ENCODE results near the gene PAGE2B. TPM values are rescaled to one million over a fixed set of nuclear protein-coding genes. Genes with fewer than 3 reads are reported as not detected.

The PAGE2B gene
- not detected for total RNA-seq

GRCh38 chrX:55074851-55075467, at the start of gene PAGE2B:
TSS of gene PAGE2B (plus strand) at chrX:55075030. CDS start at chrX:55076042, 1,012 bp downstream.
- TF ChIP-seq, protein P1, sequence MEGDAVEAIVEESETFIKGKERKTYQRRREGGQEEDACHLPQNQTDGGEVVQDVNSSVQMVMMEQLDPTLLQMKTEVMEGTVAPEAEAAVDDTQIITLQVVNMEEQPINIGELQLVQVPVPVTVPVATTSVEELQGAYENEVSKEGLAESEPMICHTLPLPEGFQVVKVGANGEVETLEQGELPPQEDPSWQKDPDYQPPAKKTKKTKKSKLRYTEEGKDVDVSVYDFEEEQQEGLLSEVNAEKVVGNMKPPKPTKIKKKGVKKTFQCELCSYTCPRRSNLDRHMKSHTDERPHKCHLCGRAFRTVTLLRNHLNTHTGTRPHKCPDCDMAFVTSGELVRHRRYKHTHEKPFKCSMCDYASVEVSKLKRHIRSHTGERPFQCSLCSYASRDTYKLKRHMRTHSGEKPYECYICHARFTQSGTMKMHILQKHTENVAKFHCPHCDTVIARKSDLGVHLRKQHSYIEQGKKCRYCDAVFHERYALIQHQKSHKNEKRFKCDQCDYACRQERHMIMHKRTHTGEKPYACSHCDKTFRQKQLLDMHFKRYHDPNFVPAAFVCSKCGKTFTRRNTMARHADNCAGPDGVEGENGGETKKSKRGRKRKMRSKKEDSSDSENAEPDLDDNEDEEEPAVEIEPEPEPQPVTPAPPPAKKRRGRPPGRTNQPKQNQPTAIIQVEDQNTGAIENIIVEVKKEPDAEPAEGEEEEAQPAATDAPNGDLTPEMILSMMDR (IDR thresholded peaks at IDR 0.05; ENCODE audit: low read depth) = no peak

DNA sequence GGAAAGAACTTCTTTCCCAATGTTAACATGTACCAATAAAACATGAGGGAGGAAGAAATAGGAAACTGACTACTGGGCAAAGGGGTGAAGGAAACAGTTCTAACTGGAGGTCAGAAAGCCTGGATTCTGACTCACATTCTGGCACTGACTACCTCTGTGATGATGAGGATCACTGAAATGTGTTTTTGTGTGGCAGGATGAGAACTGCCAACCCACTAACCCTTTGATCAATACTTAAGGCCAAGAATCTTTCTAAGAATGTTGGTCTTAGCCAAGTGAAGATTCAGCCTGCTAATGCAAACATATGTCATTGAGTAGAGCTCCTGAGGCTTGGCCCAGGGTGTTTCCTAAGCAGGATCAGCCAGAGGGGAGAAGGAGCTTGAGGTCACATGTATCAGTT, 48.7 kb upstream of the PAGE2B start:
- TF ChIP-seq, protein P1 (IDR thresholded peaks at IDR 0.05; ENCODE audit: low read depth) = no peak

GRCh38 chrX:55026840-55027239, 48.0 kb upstream of the PAGE2B start:
- TF ChIP-seq, protein P1 (IDR thresholded peaks at IDR 0.05; ENCODE audit: low read depth) = no peak

GRCh38 chrX:55028040-55028439, 46.8 kb upstream of the PAGE2B start:
- TF ChIP-seq, protein P1 (IDR thresholded peaks at IDR 0.05; ENCODE audit: low read depth) = no peak

- TF ChIP-seq, protein P1 (IDR thresholded peaks at IDR 0.05; ENCODE audit: low read depth) = no peak
These were observed 46.2 kb upstream of the PAGE2B start for GRCh38 chrX:55028611-55029010.

DNA sequence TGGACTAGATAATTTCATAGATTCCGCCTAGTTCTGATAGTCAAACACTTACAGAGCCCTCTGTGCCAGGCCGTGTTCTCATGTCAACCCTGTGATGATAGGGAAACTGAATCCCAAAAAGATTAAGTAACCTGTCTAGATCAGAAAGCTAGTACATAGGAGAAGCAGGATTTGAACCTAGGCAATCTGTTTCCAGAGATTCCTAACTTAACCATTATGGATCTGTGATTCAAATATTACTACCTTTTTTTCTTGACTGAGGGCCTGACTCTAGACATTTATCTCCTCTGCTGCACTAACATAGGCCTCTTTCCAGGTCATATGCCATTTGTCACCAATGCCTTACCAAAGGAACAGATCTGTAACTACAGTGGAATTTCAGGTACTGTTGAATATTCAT, 45.5 kb upstream of the PAGE2B start:
- TF ChIP-seq, protein P1 (IDR thresholded peaks at IDR 0.05; ENCODE audit: low read depth) = no peak

DNA sequence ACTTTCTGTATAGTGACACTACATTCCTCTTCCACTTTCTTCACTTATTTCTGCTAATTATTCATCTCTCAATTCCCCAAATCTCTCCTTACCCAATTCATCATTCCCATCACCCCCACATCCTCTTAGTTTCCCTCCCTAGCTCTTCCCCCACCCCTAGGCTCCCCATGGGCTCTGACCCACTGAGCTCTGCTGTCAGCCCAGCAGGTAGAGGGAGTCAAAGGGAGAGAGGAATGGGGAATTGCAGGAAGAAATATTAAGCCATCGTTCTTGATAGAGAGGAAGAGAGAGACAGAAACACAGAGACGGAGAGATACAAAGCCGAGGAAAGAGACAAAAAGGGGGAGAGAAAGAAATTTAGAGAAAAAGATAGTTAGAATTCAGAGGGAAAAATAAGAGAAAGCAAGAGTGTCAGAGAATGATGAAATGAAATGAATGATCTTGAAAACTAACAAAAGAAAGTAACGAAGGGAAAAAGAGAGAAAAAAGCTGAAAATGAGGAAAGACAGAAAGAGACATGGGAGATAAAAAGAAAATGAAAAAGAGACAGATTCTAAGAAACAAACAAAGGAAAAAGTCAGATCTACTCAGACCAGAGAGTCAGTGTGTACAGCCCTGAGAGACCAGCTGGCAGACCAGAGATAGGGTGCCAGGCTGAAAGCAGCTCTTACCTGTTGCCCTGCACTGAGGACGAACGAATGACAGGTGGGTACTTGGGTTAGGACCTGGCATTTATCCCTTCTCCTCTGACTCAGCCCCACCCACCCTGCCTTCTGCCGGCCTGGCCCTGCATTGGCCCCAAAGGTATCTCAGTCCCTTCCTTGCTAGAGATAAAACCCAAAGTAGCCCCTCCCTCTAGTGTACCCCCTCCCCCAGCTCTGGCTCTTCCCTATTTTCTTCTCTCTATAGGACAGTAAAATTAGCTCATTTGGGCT, 44.3 kb upstream of the PAGE2B start, which contains the start of gene ALAS2:
Gene ALAS2, minus strand, starts transcription at position 707 of the 935 bp plus-strand sequence. CDS start 4,977 bp downstream, outside the sequence.
- TF ChIP-seq, protein P1 (IDR thresholded peaks at IDR 0.05; ENCODE audit: low read depth) = no peak

Measured in subcutaneous adipose tissue (tissue), 4 donors.